Progenitor cell of endocrine pancreas (in vitro differentiated cells): ENCODE data around the gene SLC25A47. TPM values are rescaled to one million over a fixed set of nuclear protein-coding genes. Genes with fewer than 3 reads are reported as not detected.
A peak's percentile ranks its signal among the peaks of the same experiment; 100 is the strongest.

Source experiments
- DNase-seq: peaks from one replicate; pipeline ENCODE4 v3.0.0; 2021; ENCODE audit warnings: low spot score; ENCODE audit not compliant: unreplicated experiment
- H3K27ac Mint-ChIP-seq: 2 replicates; pipeline ENCODE4 v1.8.0; 2021; ENCODE audit warnings: mild to moderate bottlenecking, moderate library complexity, mixed read lengths
- H3K27me3 Mint-ChIP-seq: 2 replicates; pipeline ENCODE4 v1.8.0; 2021; ENCODE audit warnings: mixed read lengths
- H3K36me3 Mint-ChIP-seq: 2 replicates; pipeline ENCODE4 v1.8.0; 2022; ENCODE audit warnings: mixed read lengths; ENCODE audit not compliant: insufficient read depth
- H3K4me1 Mint-ChIP-seq: 2 replicates; pipeline ENCODE4 v1.8.0; 2021; ENCODE audit warnings: low read depth, mixed read lengths
- H3K4me3 Mint-ChIP-seq: 2 replicates; pipeline ENCODE4 v1.8.0; 2021; ENCODE audit warnings: low read depth, mild to moderate bottlenecking, moderate library complexity, mixed read lengths
- H3K9me3 Mint-ChIP-seq: 2 replicates; pipeline ENCODE4 v1.8.0; 2021; ENCODE audit warnings: low read depth, mixed read lengths
- total RNA-seq: library from RNA; stranded (reverse); gene quantifications from 2 replicates; pipeline ENCODE4 v1.2.1, GENCODE V29; 2021
- TF ChIP-seq, protein P1 (sequence below): fragments of 200-600 bp; sonication (generic); IDR thresholded peaks from one replicate; pipeline ENCODE4 v1.5.0; 2021; ENCODE audit warnings: antibody characterized with exemption, mild to moderate bottlenecking; ENCODE audit not compliant: unreplicated experiment

Gene SLC25A47
- total RNA-seq, 1 donor from 2014 or later: not detected

DNA sequence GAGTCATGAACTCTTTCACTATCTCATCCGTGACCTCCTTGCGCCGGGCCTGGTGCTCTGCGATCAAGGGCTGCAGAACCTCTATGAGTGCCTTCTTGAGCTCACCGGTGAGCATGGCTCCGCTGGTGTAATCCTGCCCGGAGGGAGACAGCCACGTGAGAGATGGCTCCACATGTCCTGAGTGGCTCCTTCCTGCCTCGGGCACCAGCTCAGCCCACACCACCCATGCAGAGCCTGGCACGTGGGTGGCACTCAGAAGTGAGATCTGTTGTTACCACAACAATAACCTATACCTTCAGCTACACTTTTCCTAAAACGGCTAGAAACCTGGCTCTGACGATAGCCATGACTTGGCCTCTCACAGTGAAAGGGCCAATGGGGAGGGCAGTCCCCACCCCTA lies 11.8 kb downstream of the SLC25A47 start:
- H3K27me3 Mint-ChIP-seq: no peaks in the 10 kb centered on the region
- no peak for DNase-seq
- TF ChIP-seq, protein P1, sequence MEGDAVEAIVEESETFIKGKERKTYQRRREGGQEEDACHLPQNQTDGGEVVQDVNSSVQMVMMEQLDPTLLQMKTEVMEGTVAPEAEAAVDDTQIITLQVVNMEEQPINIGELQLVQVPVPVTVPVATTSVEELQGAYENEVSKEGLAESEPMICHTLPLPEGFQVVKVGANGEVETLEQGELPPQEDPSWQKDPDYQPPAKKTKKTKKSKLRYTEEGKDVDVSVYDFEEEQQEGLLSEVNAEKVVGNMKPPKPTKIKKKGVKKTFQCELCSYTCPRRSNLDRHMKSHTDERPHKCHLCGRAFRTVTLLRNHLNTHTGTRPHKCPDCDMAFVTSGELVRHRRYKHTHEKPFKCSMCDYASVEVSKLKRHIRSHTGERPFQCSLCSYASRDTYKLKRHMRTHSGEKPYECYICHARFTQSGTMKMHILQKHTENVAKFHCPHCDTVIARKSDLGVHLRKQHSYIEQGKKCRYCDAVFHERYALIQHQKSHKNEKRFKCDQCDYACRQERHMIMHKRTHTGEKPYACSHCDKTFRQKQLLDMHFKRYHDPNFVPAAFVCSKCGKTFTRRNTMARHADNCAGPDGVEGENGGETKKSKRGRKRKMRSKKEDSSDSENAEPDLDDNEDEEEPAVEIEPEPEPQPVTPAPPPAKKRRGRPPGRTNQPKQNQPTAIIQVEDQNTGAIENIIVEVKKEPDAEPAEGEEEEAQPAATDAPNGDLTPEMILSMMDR: no peak
- no peaks in the 10 kb centered on the region for H3K9me3 Mint-ChIP-seq
- H3K4me1 Mint-ChIP-seq: no peaks in the 10 kb centered on the region
- H3K36me3 Mint-ChIP-seq: peaks cover 10% of the 10 kb centered on the region
- no peak overlapping the region for H3K27ac Mint-ChIP-seq
- no peak overlapping the region for H3K4me3 Mint-ChIP-seq

DNA sequence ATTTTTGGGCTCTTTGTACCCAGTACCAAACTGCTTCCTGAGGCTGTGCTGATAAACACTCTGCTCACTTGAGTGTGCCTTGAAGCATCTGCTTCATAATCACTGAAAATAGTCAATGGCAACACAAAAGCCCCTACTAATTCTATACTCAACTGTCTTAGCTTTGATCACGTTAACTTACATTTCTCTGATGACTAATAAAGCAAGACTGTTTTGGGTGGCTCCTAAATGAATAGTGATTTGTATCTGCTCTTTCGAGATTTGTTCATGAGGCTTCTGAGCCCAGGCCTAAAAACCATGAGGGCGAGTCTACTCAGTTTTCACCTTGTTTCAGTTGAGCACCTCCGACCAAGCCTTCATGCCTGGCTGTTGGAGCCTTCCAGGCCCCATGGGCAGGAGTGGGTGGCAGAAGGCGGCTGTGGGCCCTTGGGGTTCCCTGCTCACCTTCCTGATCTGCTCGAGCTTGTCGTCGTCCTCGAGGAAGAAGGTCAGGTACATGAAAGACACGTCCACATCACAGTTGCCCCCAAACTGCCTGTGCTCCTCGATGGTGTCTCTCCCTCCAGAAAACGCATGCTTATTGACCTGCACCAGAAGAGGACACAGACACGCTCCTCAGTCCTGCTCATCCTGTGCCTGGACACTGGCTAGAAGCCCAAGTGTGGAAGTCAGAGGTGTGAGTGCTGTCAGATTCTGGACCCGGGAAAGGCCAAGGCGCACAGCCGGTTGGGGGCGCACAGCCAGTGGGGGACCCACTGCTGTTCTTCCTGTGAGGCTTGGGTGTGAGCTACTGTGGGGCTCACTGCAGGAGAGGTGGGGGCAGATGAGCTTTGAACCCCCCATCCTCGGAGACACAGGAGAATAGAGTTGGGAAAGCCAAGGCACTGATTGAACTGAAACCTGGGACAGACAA lies 13.7 kb downstream of the SLC25A47 start:
- no peaks in the 10 kb centered on the region for H3K27me3 Mint-ChIP-seq
- H3K4me1 Mint-ChIP-seq: no peaks in the 10 kb centered on the region
- no peak overlapping the region for H3K27ac Mint-ChIP-seq
- H3K9me3 Mint-ChIP-seq: no peaks in the 10 kb centered on the region
- TF ChIP-seq, protein P1: no peak
- DNase-seq: no peak
- H3K4me3 Mint-ChIP-seq: no peak overlapping the region
- H3K36me3 Mint-ChIP-seq: peaks cover 15% of the 10 kb centered on the region

DNA sequence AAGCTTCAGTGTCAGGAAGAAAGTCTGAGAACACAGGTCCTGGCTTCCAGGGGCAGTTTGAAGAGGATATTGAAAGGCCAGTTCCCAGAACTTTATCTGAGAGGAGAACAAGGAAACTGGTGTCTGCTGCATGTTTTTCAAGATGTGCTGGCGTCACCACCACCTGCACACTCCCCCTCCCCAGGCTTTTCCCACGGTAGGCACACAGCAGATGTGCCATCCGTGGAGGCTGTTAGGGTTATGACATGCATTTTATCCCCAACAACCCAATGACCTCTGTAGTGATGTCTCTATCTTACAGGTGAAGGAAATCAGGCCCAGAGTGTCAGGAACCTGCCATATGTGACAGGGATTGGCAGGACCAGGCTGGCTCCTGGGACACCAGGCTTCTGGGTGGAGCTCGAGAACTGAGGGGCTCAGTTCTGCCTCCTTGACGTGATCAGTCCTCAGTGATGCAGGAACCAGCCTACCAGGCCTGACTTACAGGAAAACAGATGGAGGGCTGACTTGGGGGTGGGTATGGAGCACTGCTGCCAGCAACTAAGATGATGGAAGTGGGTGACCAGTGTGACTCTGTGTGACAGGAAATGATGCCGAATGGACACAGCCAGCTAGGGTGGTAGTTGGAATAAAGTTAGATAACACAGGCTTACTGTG lies 16.8 kb downstream of the SLC25A47 start:
- Mint-ChIP-seq H3K9me3 (no peaks in the 10 kb centered on the region), H3K4me3 (no peak overlapping the region), H3K36me3 (peaks cover 21% of the 10 kb centered on the region), H3K4me1 (no peaks in the 10 kb centered on the region), H3K27ac (no peak overlapping the region), H3K27me3 (no peaks in the 10 kb centered on the region)
- TF ChIP-seq, protein P1: no peak
- DNase-seq: no peak

DNA sequence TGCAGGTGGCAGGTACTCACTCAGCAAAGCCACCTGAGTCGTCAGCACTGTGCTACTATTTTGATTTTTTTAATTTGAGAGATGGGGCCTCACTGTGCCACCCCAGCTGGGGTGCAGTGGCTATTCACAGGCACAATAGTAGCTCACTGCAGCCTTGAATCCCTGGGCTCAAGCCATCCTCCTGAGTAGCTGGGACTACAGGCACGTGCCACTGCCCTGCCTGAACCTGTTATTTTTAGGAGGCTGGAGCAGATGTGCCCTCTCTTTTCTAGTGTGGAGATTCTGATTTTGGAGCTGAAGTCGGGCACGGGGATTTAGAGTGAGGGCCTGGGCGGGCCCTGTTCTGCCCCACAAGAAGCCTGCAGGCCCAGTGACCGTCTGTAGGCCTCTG lies 17.3 kb downstream of the SLC25A47 start:
- no peak for DNase-seq
- no peaks in the 10 kb centered on the region for H3K27me3 Mint-ChIP-seq
- no peaks in the 10 kb centered on the region for H3K9me3 Mint-ChIP-seq
- peaks cover 21% of the 10 kb centered on the region for H3K36me3 Mint-ChIP-seq
- H3K4me3 Mint-ChIP-seq: no peak overlapping the region
- TF ChIP-seq, protein P1: no peak
- H3K4me1 Mint-ChIP-seq: no peaks in the 10 kb centered on the region
- H3K27ac Mint-ChIP-seq: no peak overlapping the region

DNA sequence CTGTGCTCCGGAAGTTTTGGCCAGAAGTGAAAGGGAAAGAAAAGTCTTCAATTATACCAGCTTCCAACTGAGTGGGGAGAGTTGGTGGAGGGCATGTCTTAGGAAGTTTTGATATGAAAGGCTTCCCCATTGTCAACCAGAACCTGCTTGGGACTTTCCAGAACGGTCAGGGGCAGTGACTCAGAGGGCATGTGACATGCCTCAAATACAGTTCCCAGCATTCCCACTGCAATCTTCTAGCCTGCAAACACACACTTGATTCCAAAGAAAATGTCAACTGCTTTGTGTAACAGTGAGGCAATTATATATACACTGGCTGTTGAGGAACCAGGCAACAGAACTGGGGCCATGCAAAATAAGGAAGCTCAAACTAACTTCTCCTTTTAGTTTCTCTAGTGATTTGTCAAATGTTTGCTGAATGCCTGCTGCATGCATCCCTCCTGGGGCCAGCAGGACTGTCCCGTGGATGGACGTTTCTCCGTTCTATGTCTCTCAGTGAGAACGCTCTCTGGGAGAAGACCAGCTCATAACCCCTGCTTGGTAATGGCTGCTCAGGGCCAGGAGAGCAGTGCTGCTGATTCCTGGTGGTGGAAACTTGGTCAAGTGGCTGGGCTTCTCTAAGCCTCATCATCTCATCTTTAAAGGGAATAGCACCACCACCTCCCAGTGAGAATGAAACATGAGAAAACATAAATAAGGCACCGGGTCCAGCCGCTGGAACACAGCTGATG lies 18.3 kb downstream of the SLC25A47 start:
- Mint-ChIP-seq H3K9me3 (no peaks in the 10 kb centered on the region), H3K36me3 (peaks cover 27% of the 10 kb centered on the region), H3K4me3 (no peak overlapping the region), H3K27ac (peak overlapping the region; percentile 49), H3K4me1 (no peaks in the 10 kb centered on the region), H3K27me3 (no peaks in the 10 kb centered on the region)
- DNase-seq: no peak
- TF ChIP-seq, protein P1: no peak
